Testis (tissue), 3 donors: ENCODE data around the gene BRMS1. TPM values are rescaled to one million over a fixed set of nuclear protein-coding genes. Genes with fewer than 3 reads are reported as not detected.
A peak's percentile ranks its signal among the peaks of the same experiment; 100 is the strongest.

Experiments
- DNase-seq: peaks from one replicate; pipeline ENCODE4 v3.0.0-alpha.2; 2019
- H3K27ac ChIP-seq, 2 donors: fragments of 200-600 bp; sonication (generic); one replicate each; pipeline ENCODE4 v1.5.1; 2019
- H3K27me3 ChIP-seq: fragments of 200-600 bp; sonication (generic); one replicate; pipeline ENCODE4 v1.5.1; 2019
- H3K36me3 ChIP-seq: fragments of 200-600 bp; sonication (generic); one replicate; pipeline ENCODE4 v1.5.1; 2017; ENCODE audit warnings: low read depth; ENCODE audit errors: missing control alignments
- H3K4me1 ChIP-seq: fragments of 200-600 bp; sonication (generic); one replicate; pipeline ENCODE4 v1.5.1; 2019
- H3K4me3 ChIP-seq, 2 donors: fragments of 200-600 bp; sonication (generic); one replicate each; pipeline ENCODE4 v1.5.1; 2017 to 2019
- H3K9me3 ChIP-seq: fragments of 200-600 bp; sonication (generic); one replicate; pipeline ENCODE4 v1.5.1; 2017
- CTCF ChIP-seq, 3 experiments: fragments of 450-650 bp in 2 of 3; fragments of 200-600 bp in 1 of 3; sonication (generic) in 1 of 3; IDR thresholded peaks; one replicate each; pipeline ENCODE4 v1.5.1; 2016 to 2019; ENCODE audit warnings: antibody characterized with exemption in 3 of 3, mild to moderate bottlenecking in 2 of 3, moderate library complexity in 1 of 3
- POLR2A ChIP-seq: fragments of 450-650 bp; IDR thresholded peaks from one replicate; pipeline ENCODE4 v1.6.1; 2017; ENCODE audit warnings: antibody characterized with exemption, mild to moderate bottlenecking, moderate library complexity
- WGBS, 2 donors: methylation state at CpG; one replicate each; pipeline ENCODE4 v1.1.5; 2018; 5-methylcytosine and 5-hydroxymethylcytosine counted together
- intact Hi-C: fragments of 100-400 bp; cut with DNase I; formaldehyde crosslinking; loops from one replicate; pipeline ENCODE4 v1.15.1; 2023; ENCODE audit warnings: low total_unique reads
- polyA plus RNA-seq: library from polyadenylated mRNA; stranded (reverse); fragments of 350-450 nt; fragmentation: Illumina TruSeq; extraction: RNeasy Lipid Tissue Mini Kit (QIAGEN cat#74804); gene quantifications from one replicate; pipeline ENCODE4 v1.2.3, GENCODE V29; 2014; ENCODE audit warnings: low read depth, low replicate concordance; ENCODE audit not compliant: insufficient read depth
- total RNA-seq, 2 donors: library from RNA; depleted of rRNA; stranded (reverse); fragments of >200 nt; gene quantifications; one replicate each; pipeline ENCODE4 v1.2.3, GENCODE V29; 2016

Gene BRMS1
- total and polyA plus RNA-seq, 3 donors from 2014 or later: 55.5 to 67.5 (median 59.4) TPM

DNA sequence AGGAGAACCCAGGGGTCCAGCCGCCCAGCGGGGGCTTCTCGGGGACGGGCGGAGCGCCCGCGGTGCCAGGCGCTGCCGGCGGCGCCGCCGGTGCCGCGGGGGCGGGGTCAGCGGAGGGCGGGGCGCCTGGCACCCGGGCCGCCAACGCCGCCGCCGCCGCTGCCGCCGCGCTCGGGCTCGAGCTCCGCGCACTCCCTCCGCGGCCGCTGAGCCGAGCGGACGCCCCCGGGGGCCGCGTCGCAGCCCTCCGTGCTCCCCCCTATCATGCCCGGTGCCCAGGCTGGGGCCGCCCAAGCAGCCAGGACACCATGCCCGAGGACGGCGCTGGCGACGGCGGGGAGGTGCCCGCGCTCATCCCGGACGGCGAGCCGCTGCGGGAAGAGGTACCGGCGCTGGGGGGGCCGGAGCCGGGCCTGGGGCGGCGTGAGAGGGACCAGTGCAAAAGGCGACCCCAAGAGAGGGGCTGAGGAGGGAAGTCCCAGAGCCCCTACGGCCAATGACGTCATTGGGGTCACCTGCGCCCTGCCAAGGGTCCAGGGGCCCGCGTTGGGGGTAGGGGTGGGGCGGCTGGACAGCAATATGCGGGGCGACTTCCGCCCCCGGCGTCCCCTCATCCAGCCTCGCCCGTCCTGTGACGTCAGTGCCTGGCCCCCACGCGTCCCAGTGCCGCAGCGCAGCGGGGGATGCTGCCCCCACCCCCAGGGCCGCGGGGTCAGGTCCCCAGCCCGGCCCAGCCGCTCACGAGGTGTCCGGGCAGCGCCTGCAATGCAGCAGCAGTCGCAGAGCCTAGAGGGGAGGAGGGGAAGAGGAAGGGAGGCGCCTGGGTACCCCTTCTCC, 53.0 kb downstream of the BRMS1 start, which contains the start of gene TMEM151A:
Gene TMEM151A (plus strand): TSS at position 189 of the 837 bp plus-strand sequence. CDS start 120 bp downstream, at position 309.
- TF ChIP-seq POLR2A: no peak
- no peak for TF ChIP-seq CTCF (IDR thresholded peaks at IDR 0.05)
- intact Hi-C loops: no loop called here
- Histone ChIP-seq H3K27me3 (no peaks in the 10 kb centered on the region), H3K36me3 (no peaks in the 10 kb centered on the region), H3K4me3 (peak within 1 kb of the TSS in 1 of 2 donors; percentile 36), H3K27ac (no peak within 1 kb of the TSS), H3K4me1 (peaks cover 22% of the 10 kb centered on the region), H3K9me3 (no peaks in the 10 kb centered on the region)
- 2 to 14% methylated on average over 2 to 58 of the region's 95 CpGs for WGBS, 2 donors
- no peak for DNase-seq

DNA sequence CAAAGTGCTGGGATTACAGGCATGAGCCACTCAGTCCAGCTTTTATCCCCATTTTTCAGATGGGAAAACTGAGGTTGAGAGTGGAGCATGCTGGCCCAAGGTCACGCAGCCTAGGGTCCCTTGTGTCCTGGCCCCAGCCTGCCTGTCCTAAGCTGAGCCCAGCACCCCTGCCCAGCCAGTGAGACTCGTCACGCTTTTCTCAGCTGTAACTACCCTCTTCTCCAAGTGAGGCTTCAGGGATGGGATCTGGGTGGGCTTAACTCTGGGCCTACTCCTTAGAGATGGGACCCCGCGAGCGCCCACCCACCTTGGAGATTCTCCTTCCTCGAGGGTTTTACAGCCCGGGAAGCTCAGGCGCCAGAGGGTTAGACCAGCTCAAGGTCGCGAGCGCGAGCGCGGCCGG, 53.6 kb downstream of the BRMS1 start:
- no peaks in the 10 kb centered on the region for H3K36me3 ChIP-seq
- H3K27ac ChIP-seq: no peak overlapping the region
- no peaks in the 10 kb centered on the region for H3K27me3 ChIP-seq
- TF ChIP-seq POLR2A (no peak), CTCF (IDR thresholded peaks at IDR 0.05) (no peak)
- intact Hi-C loops: no loop called here
- H3K4me1 ChIP-seq: peaks cover 22% of the 10 kb centered on the region
- no peaks in the 10 kb centered on the region for H3K9me3 ChIP-seq
- H3K4me3 ChIP-seq: no peak overlapping the region
- no peak for DNase-seq
- 8% methylated on average over 16 of the region's 16 CpGs; no CpG with 5 or more reads in 1 of the 2 donors for WGBS, 2 donors

GRCh38 chr11:66290330-66290621, 54.6 kb downstream of the BRMS1 start:
- Histone ChIP-seq H3K4me3 (no peak overlapping the region), H3K4me1 (peaks cover 22% of the 10 kb centered on the region), H3K27me3 (no peaks in the 10 kb centered on the region), H3K9me3 (no peaks in the 10 kb centered on the region), H3K27ac (no peak overlapping the region), H3K36me3 (no peaks in the 10 kb centered on the region)
- TF ChIP-seq POLR2A: no peak
- no peak for TF ChIP-seq CTCF (IDR thresholded peaks at IDR 0.05)
- WGBS, 2 donors: 60 to 63% methylated on average over 2 of the region's 2 CpGs
- intact Hi-C loops: no loop called here
- DNase-seq: no peak

GRCh38 chr11:66289548-66290329, 55.2 kb downstream of the BRMS1 start:
- Histone ChIP-seq H3K27ac (peak overlapping the region; percentile 5 to 84), H3K9me3 (no peaks in the 10 kb centered on the region), H3K27me3 (no peaks in the 10 kb centered on the region), H3K36me3 (no peaks in the 10 kb centered on the region), H3K4me3 (peak overlapping the region; percentile 73 to 94), H3K4me1 (peaks cover 22% of the 10 kb centered on the region)
- TF ChIP-seq CTCF (IDR thresholded peaks at IDR 0.05) (no peak), POLR2A (no peak)
- peak; percentile 77 for DNase-seq
- 5 to 6% methylated on average over 27 to 36 of the region's 36 CpGs for WGBS, 2 donors
- intact Hi-C loops: no loop called here
